GM12865 (cell line): ENCODE measurements around the gene TBC1D23.
"Not testable (repeated sequence)": the region's sequence is repeated elsewhere in the genome, so short reads cannot be mapped to it uniquely, and the experiment has no call there.

ENCODE experiments used
- DNase-seq: peaks from one replicate; pipeline ENCODE4 v3.0.0; 2010; ENCODE audit warnings: low read depth
- H3K4me3 ChIP-seq: 2 replicates; pipeline ENCODE4 v1.5.1; 2011; ENCODE audit warnings: mild to moderate bottlenecking, low read depth, low read length, control low read depth
- CTCF ChIP-seq: IDR thresholded peaks from 2 replicates; pipeline ENCODE4 v1.5.1; 2011; ENCODE audit warnings: low read length, control low read depth, low read depth, inconsistent platforms; ENCODE audit not compliant: insufficient read depth; ENCODE audit errors: missing control alignments

The TBC1D23 gene

GRCh38 chr3:100225883-100226282 is 34.9 kb upstream of the TBC1D23 start:
- H3K4me3 ChIP-seq: no peak overlapping the region
- TF ChIP-seq CTCF: no peak
- DNase-seq: no peak

- no peak for DNase-seq
- no peak for TF ChIP-seq CTCF
- no peak overlapping the region for H3K4me3 ChIP-seq
These were observed 33.9 kb upstream of the TBC1D23 start for GRCh38 chr3:100226712-100227429.

DNA sequence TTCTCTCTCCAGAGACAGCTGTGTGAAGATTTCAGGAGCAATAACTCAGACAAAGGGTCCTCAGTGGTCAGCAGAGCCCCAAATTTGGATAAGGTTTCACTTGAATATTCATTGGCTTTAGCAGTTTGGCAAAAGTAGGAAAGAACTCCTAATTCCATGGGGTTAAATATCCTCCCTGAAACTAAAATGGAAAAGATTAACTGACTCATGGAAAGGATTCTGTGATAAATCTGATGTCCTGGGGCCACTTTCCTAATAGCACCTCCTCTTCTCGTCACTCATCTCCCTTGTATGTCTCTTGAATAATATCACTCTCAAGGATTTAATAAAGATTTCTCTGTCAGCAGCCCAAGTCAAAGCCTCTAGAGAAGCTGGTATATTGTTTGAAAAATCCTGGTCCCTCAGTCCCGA is 33.3 kb upstream of the TBC1D23 start:
- no peak for DNase-seq
- H3K4me3 ChIP-seq: no peak overlapping the region
- TF ChIP-seq CTCF: no peak

- DNase-seq: no peak
- no peak for TF ChIP-seq CTCF
- H3K4me3 ChIP-seq: no peak overlapping the region
These were observed 32.5 kb upstream of the TBC1D23 start for GRCh38 chr3:100228247-100228646.

DNA sequence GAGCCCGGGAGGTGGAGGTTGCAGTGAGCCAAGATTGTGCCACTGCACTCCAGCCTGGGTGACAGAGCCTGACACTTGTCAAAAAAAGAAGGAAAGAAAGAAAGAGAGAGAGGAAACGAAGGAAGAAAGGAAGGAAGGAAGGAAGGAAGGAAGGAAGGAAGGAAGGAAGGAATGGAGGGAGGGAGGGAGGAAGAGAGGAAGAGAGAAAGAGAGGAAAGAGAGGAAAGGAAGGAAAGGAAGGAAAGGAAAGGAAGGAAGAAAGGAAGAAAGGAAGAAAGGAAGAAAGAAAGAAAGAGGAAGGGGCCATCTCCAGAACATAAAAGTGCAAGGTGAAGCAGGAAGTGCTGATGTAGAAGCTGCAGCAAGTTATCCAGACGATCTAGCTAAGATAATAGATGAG is 31.6 kb upstream of the TBC1D23 start:
- H3K4me3 ChIP-seq, DNase-seq: not testable (repeated sequence)

GRCh38 chr3:100230710-100231109 is 30.1 kb upstream of the TBC1D23 start:
- TF ChIP-seq CTCF: no peak
- no peak overlapping the region for H3K4me3 ChIP-seq

DNA sequence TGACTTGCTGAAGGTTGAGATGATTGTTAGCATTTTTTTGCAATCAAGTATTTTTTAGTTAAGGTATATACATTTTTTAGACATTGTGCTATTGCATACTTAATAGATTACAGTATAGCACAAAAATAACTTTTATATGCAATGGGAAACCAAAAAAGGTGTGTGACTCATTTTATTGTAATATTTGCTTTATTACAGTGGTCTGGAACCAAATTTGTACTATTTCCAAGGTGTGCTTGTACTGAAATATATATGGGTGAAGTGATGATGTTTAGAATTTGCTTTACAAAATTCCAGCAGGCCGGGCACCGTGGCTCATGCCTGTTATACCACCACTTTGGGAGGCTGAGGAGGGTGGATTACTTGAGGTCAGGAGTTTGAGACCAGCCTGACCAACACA is 29.1 kb upstream of the TBC1D23 start:
- DNase-seq: no peak
- no peak overlapping the region for H3K4me3 ChIP-seq
- no peak for TF ChIP-seq CTCF

More at GRCh38 chr3:100230710-100231109, 30.1 kb upstream of the TBC1D23 start:
- no peak for DNase-seq
